Astrocyte (in vitro differentiated cells and primary cell): ENCODE measurements around the gene TIMM13. TPM values are rescaled to one million over a fixed set of nuclear protein-coding genes. Genes with fewer than 3 reads are reported as not detected.
"Not testable (repeated sequence)": the region's sequence is repeated elsewhere in the genome, so short reads cannot be mapped to it uniquely, and the experiment has no call there.

Experiments used
- DNase-seq: peaks from one replicate; pipeline ENCODE4 v3.0.0-alpha.2; 2010; ENCODE audit warnings: low read depth
- FAIRE-seq: peaks from 2 replicates; lab custom pipeline; 2011; peaks lifted over from hg19 to GRCh38; lab: Jason Lieb, UNC
- H2AFZ ChIP-seq: 2 replicates; pipeline ENCODE4 v1.6.0; 2012; ENCODE audit warnings: low read depth, low read length, inconsistent platforms
- H3K27ac ChIP-seq: 2 replicates; pipeline ENCODE4 v1.5.1; 2011; ENCODE audit warnings: low read depth, low read length, inconsistent platforms
- H3K27me3 ChIP-seq: 2 replicates; pipeline ENCODE4 v1.6.0; 2011; ENCODE audit warnings: low read length, inconsistent platforms; ENCODE audit not compliant: insufficient read depth
- H3K36me3 ChIP-seq: 2 replicates; pipeline ENCODE4 v1.5.1; 2011; ENCODE audit warnings: low read length, inconsistent platforms; ENCODE audit not compliant: insufficient read depth
- H3K4me1 ChIP-seq: 2 replicates; pipeline ENCODE4 v1.5.1; 2011; ENCODE audit warnings: low read length, inconsistent platforms; ENCODE audit not compliant: insufficient read depth
- H3K4me2 ChIP-seq: 2 replicates; pipeline ENCODE4 v1.6.0; 2012; ENCODE audit warnings: low read length, inconsistent platforms
- H3K4me3 ChIP-seq: 2 replicates; pipeline ENCODE4 v1.5.1; 2011; ENCODE audit warnings: low read depth, mild to moderate bottlenecking, low read length, inconsistent platforms; ENCODE audit not compliant: insufficient read depth
- H3K79me2 ChIP-seq: 2 replicates; pipeline ENCODE4 v1.6.0; 2012; ENCODE audit warnings: mild to moderate bottlenecking, low read length, inconsistent platforms; ENCODE audit not compliant: insufficient read depth
- H3K9ac ChIP-seq: 2 replicates; pipeline ENCODE4 v1.6.0; 2012; ENCODE audit warnings: mild to moderate bottlenecking, low read length, inconsistent platforms
- H3K9me3 ChIP-seq: 2 replicates; pipeline ENCODE4 v1.5.1; 2012; ENCODE audit warnings: low read depth, mild to moderate bottlenecking, low read length, inconsistent platforms; ENCODE audit not compliant: insufficient read depth
- H4K20me1 ChIP-seq: 2 replicates; pipeline ENCODE4 v1.6.0; 2012; ENCODE audit warnings: low read length, inconsistent platforms; ENCODE audit not compliant: insufficient read depth
- H3K27ac Mint-ChIP-seq: one replicate; pipeline ENCODE4 v1.8.0; 2021; ENCODE audit warnings: mild to moderate bottlenecking, mixed read lengths; ENCODE audit not compliant: unreplicated experiment
- H3K27me3 Mint-ChIP-seq: one replicate; pipeline ENCODE4 v1.8.0; 2021; ENCODE audit warnings: low read depth, mixed read lengths; ENCODE audit not compliant: unreplicated experiment
- H3K36me3 Mint-ChIP-seq: one replicate; pipeline ENCODE4 v1.8.0; 2021; ENCODE audit warnings: low read depth, mixed read lengths; ENCODE audit not compliant: unreplicated experiment
- H3K4me1 Mint-ChIP-seq: one replicate; pipeline ENCODE4 v1.8.0; 2021; ENCODE audit warnings: low read depth, mixed read lengths; ENCODE audit not compliant: unreplicated experiment
- H3K4me3 Mint-ChIP-seq: one replicate; pipeline ENCODE4 v1.8.0; 2021; ENCODE audit warnings: mild to moderate bottlenecking, moderate library complexity, mixed read lengths; ENCODE audit not compliant: unreplicated experiment
- H3K9me3 Mint-ChIP-seq: one replicate; pipeline ENCODE4 v1.8.0; 2021; ENCODE audit warnings: mild to moderate bottlenecking, mixed read lengths; ENCODE audit not compliant: unreplicated experiment
- CTCF ChIP-seq: IDR thresholded peaks from 2 replicates; pipeline ENCODE4 v1.5.1; 2011; ENCODE audit warnings: low read depth, mild to moderate bottlenecking, inconsistent platforms, low read length, moderate library complexity; ENCODE audit not compliant: insufficient read depth
- EZH2 ChIP-seq: IDR thresholded peaks from 2 replicates; pipeline ENCODE4 v1.6.1; 2012; ENCODE audit warnings: mild to moderate bottlenecking, low read length, inconsistent platforms; ENCODE audit not compliant: insufficient read depth
- total RNA-seq: library from RNA; stranded (reverse); gene quantifications from 2 replicates; pipeline ENCODE4 v1.2.1, GENCODE V29; 2021

Gene TIMM13
- total RNA-seq, 1 donor from 2014 or later = 105 TPM

GRCh38 chr19:2468596-2468995 lies 41.2 kb upstream of the TIMM13 start:
- no peak overlapping the region for H3K4me3 Mint-ChIP-seq
- DNase-seq (no peak), FAIRE-seq (no peak)
- H3K4me3 ChIP-seq = no peak overlapping the region
- peak overlapping the region; percentile 50 for H3K4me2 ChIP-seq
- no peaks in the 10 kb centered on the region for H3K79me2 ChIP-seq
- H4K20me1 ChIP-seq = no peaks in the 10 kb centered on the region
- no peaks in the 10 kb centered on the region for H3K9me3 ChIP-seq
- H3K36me3 Mint-ChIP-seq = no peaks in the 10 kb centered on the region
- H3K27me3 ChIP-seq = no peaks in the 10 kb centered on the region
- H3K4me1 Mint-ChIP-seq = peaks cover 11% of the 10 kb centered on the region
- peak overlapping the region; percentile 97 for H3K27ac Mint-ChIP-seq
- H3K27me3 Mint-ChIP-seq = no peaks in the 10 kb centered on the region
- H3K9ac ChIP-seq = no peak overlapping the region
- H3K9me3 Mint-ChIP-seq = no peaks in the 10 kb centered on the region
- no peak overlapping the region for H2AFZ ChIP-seq
- peaks cover 16% of the 10 kb centered on the region for H3K4me1 ChIP-seq
- TF ChIP-seq EZH2 (no peak), CTCF (no peak)
- H3K36me3 ChIP-seq = no peaks in the 10 kb centered on the region
- H3K27ac ChIP-seq = no peak overlapping the region

GRCh38 chr19:2464389-2464788 lies 37.0 kb upstream of the TIMM13 start:
- no peak for DNase-seq
- Histone ChIP-seq H3K9me3 (no peaks in the 10 kb centered on the region), H2AFZ (no peak overlapping the region), H3K36me3 (no peaks in the 10 kb centered on the region), H3K4me2 (no peak overlapping the region), H3K9ac (no peak overlapping the region), H4K20me1 (no peaks in the 10 kb centered on the region), H3K79me2 (no peaks in the 10 kb centered on the region), H3K27ac (no peak overlapping the region), H3K27me3 (no peaks in the 10 kb centered on the region), H3K4me3 (no peak overlapping the region), H3K4me1 (peaks cover 23% of the 10 kb centered on the region)
- Mint-ChIP-seq H3K36me3 (no peaks in the 10 kb centered on the region), H3K9me3 (no peaks in the 10 kb centered on the region), H3K27me3 (no peaks in the 10 kb centered on the region), H3K4me3 (no peak overlapping the region), H3K27ac (no peak overlapping the region), H3K4me1 (peaks cover 8% of the 10 kb centered on the region)
- no peak for TF ChIP-seq CTCF
- TF ChIP-seq EZH2 = no peak
- no peak for FAIRE-seq

DNA sequence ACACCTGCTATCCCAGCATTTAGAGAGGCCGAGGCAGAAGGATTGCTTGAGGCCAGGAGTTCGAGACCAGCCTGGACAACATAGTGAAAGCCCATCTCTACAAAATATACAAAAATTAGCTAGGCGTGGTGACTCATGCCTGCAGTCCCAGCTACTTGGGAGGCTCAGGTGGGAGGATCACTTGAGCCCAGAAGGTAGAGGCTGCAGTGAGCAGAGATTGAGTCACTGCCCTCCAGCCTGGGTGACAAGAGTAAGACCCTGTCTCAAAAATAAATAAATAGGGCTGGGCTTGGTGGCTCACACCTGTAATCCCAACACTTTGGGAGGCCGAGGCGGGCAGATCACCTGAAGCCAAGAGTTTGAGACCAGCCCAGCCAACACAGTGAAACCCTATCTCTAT lies 36.3 kb upstream of the TIMM13 start:
- not testable (repeated sequence) for H3K79me2 ChIP-seq, H2AFZ ChIP-seq

More for the DNA sequence above, 36.3 kb upstream of the TIMM13 start:
- not testable (repeated sequence) for H3K4me1 Mint-ChIP-seq, H3K9ac ChIP-seq, H3K9me3 ChIP-seq, H4K20me1 ChIP-seq, H3K9me3 Mint-ChIP-seq, H3K27ac Mint-ChIP-seq, H3K27me3 Mint-ChIP-seq, H3K36me3 Mint-ChIP-seq, H3K27ac ChIP-seq, FAIRE-seq, DNase-seq, H3K4me3 ChIP-seq, H3K27me3 ChIP-seq, H3K36me3 ChIP-seq, H3K4me2 ChIP-seq
- peak overlapping the region; percentile 14 for H3K4me3 Mint-ChIP-seq
- peaks cover 16% of the 10 kb centered on the region for H3K4me1 ChIP-seq
